ENCODE data around the gene SELENOF. TPM values are rescaled to one million over a fixed set of nuclear protein-coding genes. Genes with fewer than 3 reads are reported as not detected.

Gene SELENOF
- total and polyA plus RNA-seq, 2 of the 13 experiments (the other 11 are each of a cell fraction or from before 2014, with no cell fraction given): 133 to 163 TPM

- Histone ChIP-seq H3K79me2 (ENCODE audit: insufficient read depth, low read length) (peaks cover 89% of the 10 kb centered on the region), H3K36me3 (replicated peaks in 1 of 2; ENCODE audit: control insufficient read depth in 1 of 2, insufficient read depth in 2 of 2, low read length in 2 of 2) (no peaks in the 10 kb centered on the region), H3K4me2 (ENCODE audit: low read depth, low read length) (no peak overlapping the region), H3K9ac (ENCODE audit: insufficient read depth, low read depth, low read length) (no peak overlapping the region), H3K4me3 (replicated peaks in 1 of 3; ENCODE audit: insufficient read depth in 1 of 3, low read depth in 2 of 3, low read length in 3 of 3) (no peak overlapping the region), H4K20me1 (ENCODE audit: insufficient read depth, low read length) (no peaks in the 10 kb centered on the region), H3K9me3 (ENCODE audit: low read length) (no peaks in the 10 kb centered on the region), H3K27ac (ENCODE audit: extremely low read length, insufficient read depth, low read length) (no peak overlapping the region), H3K27me3 (ENCODE audit: control insufficient read depth in 1 of 2, insufficient read depth in 2 of 2, low read length in 2 of 2) (no peaks in the 10 kb centered on the region), H3K4me1 (ENCODE audit: insufficient read depth, low read length) (no peaks in the 10 kb centered on the region; the same call in 1 of the 2 replicates), H2AFZ (ENCODE audit: low read length) (no peak overlapping the region)
- in situ Hi-C loops (cut with HindIII; ENCODE audit: extremely low pct_ligation_motif_present, low pct_unique_long_range_greater_than_20kb): loop anchor here (10.0 kb wide), 1 partner anchor 118 kb away; no protein-coding TSS in a partner anchor
- 97% methylated on average over 3 of the region's 3 CpGs for WGBS (ENCODE audit: low lambda C conversion rate)
- no peak for FAIRE-seq
- no TSS peak for BruUV-seq (replicated peaks)
- TF ChIP-seq MTF1 (CRISPR knock-in tag; IDR thresholded peaks at IDR 0.05) (no peak), FOXP4 (CRISPR knock-in tag; IDR thresholded peaks at IDR 0.05) (no peak), PRDM10 (CRISPR knock-in tag; IDR thresholded peaks at IDR 0.05; ENCODE audit: low read depth) (no peak), MZF1 (CRISPR knock-in tag; IDR thresholded peaks at IDR 0.05; ENCODE audit: borderline replicate concordance) (no peak), TBX3 (IDR thresholded peaks at IDR 0.05; ENCODE audit: borderline replicate concordance) (no peak), MIER2 (CRISPR knock-in tag; IDR thresholded peaks at IDR 0.05) (no peak)
- intact Hi-C loops (cut with micrococcal nuclease; ENCODE audit: unreplicated experiment): no loop called here
- POLR2A ChIA-PET: no interaction called here
- no peak for DNase-seq (ENCODE audit: low spot score)
- no peak for ATAC-seq
- CTCF ChIA-PET (ENCODE audit: low intra/inter-chr PET ratio, low total read pairs): no interaction called here
Observed at GRCh38 chr1:86953167-86953566, 39.2 kb upstream of the SELENOF start.
